ENCODE measurements around the gene SREBF1.

The SREBF1 gene

DNA sequence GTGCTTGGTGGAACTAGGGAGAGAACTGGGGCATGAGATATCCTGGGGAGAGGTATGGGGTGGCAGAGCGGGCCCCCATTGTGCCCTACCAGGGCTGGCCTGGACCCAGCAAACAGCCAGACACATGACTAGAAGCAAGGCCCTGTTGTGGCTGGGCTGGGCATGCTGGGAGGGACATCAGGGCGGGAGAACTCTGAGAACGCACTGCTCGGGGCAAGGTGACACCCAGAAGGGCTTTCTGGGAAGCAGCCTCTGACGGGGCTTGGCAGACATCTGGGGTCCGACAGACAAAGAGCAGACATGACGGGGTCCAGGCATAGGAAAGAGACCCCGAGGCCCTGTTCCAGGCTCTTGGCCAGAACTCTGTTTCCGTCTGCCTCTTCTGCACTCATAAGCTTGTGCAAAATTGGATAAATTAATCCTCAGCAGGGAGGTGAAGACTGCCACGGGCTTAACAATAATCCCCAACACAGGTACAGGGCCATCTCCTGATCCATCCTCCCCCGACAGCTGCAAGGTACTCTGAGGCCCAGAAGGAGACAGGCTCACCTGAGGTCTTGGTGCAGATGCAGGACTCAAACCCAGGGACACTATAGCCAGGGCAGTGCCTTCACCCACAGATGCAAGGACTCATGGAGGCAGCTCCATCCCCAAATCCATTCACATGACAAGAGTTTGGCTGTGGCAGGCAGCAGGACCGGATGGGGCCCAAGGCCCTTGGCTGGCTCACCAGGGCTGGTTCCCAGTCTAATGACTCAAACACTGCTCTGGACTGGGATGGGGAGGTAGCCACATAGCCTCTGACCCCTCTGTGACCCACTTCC, 5.4 kb downstream of the SREBF1 start:
- no peak for DNase-seq (ENCODE audit: low spot score)
- TF ChIP-seq, protein P1, sequence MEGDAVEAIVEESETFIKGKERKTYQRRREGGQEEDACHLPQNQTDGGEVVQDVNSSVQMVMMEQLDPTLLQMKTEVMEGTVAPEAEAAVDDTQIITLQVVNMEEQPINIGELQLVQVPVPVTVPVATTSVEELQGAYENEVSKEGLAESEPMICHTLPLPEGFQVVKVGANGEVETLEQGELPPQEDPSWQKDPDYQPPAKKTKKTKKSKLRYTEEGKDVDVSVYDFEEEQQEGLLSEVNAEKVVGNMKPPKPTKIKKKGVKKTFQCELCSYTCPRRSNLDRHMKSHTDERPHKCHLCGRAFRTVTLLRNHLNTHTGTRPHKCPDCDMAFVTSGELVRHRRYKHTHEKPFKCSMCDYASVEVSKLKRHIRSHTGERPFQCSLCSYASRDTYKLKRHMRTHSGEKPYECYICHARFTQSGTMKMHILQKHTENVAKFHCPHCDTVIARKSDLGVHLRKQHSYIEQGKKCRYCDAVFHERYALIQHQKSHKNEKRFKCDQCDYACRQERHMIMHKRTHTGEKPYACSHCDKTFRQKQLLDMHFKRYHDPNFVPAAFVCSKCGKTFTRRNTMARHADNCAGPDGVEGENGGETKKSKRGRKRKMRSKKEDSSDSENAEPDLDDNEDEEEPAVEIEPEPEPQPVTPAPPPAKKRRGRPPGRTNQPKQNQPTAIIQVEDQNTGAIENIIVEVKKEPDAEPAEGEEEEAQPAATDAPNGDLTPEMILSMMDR (IDR thresholded peaks at IDR 0.05; ENCODE audit: extremely low read depth, insufficient read depth, missing control alignments), result no peak
- in situ Hi-C loops (cut with MboI; ENCODE audit: low pct_unique_long_range_greater_than_20kb, low sequenced_read_pairs, unreplicated experiment), result no loop called here

DNA sequence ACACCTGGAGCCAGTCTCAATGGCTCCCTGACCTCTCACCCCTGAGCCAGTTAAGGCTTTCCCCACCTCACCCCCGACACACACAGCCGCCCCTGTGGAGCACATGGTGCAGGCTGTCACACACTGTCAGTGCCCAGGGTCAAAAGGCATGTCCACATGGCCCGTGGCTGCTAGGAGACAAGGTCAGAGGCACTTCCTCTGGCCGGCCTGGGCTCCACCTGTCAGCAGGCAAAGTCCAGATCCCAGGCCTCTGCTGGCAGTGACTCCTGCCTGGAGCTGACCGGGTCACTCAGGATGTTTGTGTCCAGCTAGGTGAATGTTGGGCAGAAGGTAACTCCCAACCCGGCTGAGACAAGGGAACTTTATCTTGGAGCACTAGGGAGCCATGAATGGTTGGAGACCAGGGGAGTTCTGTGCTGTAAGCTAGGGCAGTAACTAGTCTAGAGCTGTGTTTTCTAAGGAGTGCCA, 6.0 kb downstream of the SREBF1 start:
- in situ Hi-C loops (cut with MboI; ENCODE audit: low pct_unique_long_range_greater_than_20kb, low sequenced_read_pairs, unreplicated experiment), result no loop called here
- TF ChIP-seq, protein P1 (IDR thresholded peaks at IDR 0.05; ENCODE audit: extremely low read depth, insufficient read depth, missing control alignments), result no peak
- no peak for DNase-seq (ENCODE audit: low spot score)

DNA sequence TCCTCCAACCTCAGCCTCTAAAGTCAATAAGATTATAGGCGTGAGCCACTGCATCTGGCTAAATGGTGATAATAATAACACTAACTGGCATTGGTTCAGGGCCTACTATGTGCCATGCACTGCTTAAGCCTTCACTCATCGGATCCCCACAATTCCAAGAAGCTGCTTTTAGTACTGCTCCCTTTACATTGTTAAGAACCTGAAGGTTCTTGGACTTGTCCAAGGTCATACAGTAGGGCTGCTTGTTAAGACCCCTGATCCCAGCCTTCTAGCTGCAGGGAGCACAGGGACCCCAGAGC, 6.6 kb downstream of the SREBF1 start:
- no peak for DNase-seq (ENCODE audit: low spot score)
- in situ Hi-C loops (cut with MboI; ENCODE audit: low pct_unique_long_range_greater_than_20kb, low sequenced_read_pairs, unreplicated experiment), result no loop called here
- TF ChIP-seq, protein P1 (IDR thresholded peaks at IDR 0.05; ENCODE audit: extremely low read depth, insufficient read depth, missing control alignments), result no peak

DNA sequence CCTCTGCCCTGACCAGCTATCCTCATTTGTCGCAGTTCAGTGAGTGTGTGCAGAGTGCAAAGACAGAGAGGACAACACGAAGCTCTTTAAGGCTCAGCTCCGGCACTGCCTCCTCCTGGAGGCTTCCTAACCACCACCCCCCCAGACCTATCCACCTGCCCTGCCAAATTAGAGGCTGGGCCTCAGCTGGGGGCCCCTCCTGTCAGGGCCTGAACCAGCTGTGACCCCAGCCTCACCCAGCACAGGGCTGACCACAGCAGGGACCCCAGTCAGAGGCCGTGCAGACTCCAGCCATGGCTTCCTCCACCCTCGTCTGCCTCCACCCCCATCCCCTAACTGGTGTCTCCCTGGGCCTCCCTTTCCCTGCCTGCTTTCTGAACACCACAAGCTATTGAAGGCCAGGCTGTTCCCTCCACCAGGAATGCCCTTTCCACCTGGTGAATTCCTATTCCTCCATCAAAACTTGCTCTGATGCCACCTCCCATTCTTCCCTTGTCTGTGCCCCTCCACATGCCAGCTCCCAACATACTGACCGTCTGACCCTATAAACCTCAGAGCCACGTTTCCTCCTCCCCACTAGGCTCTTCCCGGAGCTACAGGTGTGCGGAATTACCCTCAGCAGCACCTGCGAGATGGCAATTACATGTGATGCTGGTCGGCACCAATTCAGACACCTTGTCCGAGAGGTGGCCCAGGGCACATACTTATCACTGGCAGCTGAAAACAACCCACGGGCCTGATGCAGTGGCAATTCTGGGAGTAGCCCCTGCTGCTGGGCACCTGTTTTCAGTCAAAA, 8.8 kb downstream of the SREBF1 start:
- in situ Hi-C loops (cut with MboI; ENCODE audit: low pct_unique_long_range_greater_than_20kb, low sequenced_read_pairs, unreplicated experiment), result no loop called here
- TF ChIP-seq, protein P1 (IDR thresholded peaks at IDR 0.05; ENCODE audit: extremely low read depth, insufficient read depth, missing control alignments), result no peak
- DNase-seq (ENCODE audit: low spot score), result no peak

DNA sequence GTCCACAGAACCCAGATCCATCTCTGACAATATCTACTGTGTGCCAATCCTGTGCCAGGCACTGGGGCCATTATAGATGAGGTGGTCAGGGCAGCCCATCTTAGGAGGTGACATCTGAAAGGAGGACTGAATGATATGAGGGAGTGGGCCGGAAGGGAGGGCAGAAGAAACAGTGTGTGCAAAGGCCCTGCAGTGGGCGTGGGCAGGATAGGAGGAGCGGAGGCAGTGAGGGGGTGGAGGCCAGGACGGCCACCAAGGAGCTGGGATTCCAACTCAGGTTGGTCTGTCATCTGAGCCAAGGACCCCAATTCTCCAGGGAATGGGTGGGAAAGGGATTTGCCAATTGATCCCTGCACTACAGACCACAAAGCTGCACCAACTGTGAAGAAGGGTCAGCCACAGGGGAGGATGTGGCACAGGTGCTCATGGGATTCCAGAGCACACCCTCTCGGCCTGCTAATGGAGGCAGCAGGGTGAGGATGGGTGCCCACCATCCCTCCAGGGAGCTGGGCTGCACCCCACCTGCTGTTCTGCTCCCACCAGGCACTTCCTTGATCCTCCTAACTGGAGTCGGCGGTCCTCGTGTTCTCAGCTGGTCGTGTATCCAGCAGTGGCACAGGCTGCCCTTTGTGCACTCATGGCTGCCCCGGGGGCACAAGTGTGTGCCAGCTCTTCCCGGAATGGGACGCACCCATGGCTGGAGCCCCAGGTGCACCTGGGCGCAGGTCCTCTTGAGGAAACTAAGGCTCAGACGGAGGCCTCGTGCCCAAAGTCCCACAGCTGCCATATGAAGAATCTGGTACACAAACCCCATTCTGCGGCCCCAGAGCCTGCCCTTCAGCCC, 9.6 kb downstream of the SREBF1 start:
- in situ Hi-C loops (cut with MboI; ENCODE audit: low pct_unique_long_range_greater_than_20kb, low sequenced_read_pairs, unreplicated experiment), result no loop called here
- no peak for DNase-seq (ENCODE audit: low spot score)
- TF ChIP-seq, protein P1 (IDR thresholded peaks at IDR 0.05; ENCODE audit: extremely low read depth, insufficient read depth, missing control alignments), result no peak

DNA sequence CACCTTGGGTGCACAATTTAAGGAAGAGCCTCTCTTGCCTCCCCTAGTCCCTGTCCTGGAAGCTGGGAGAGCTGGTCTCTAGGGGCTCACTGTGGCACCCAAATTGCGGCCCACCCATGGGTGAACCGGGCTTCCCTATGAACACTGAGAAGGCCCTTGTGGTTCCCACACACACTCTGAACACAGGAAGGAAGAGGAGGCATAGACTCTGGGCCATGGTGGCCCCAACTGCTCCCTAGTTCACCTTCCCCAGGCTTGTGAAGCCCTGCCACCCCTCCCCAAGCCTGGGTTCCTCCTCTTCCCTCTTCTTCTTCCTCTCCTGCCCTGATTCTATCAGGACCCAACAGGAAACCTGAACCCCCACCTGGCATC, 10.5 kb downstream of the SREBF1 start:
- TF ChIP-seq, protein P1 (IDR thresholded peaks at IDR 0.05; ENCODE audit: extremely low read depth, insufficient read depth, missing control alignments), result no peak
- no peak for DNase-seq (ENCODE audit: low spot score)
- in situ Hi-C loops (cut with MboI; ENCODE audit: low pct_unique_long_range_greater_than_20kb, low sequenced_read_pairs, unreplicated experiment), result no loop called here
